Fibroblast of lung (primary cell): Measurements from ENCODE around the gene PLOD2. TPM values are rescaled to one million over a fixed set of nuclear protein-coding genes. Genes with fewer than 3 reads are reported as not detected.
A peak's percentile ranks its signal among the peaks of the same experiment; 100 is the strongest.

Experiments used
- DNase-seq, 2 donors: peaks; one replicate each; pipeline versions ENCODE4 v3.0.0 to v3.0.0-alpha.2; 2010; ENCODE audit warnings: low read depth in 2 of 2
- H2AFZ ChIP-seq: 2 replicates; pipeline ENCODE4 v1.5.1; 2012; ENCODE audit warnings: low read length, control low read depth, inconsistent platforms
- H3K27ac ChIP-seq: 2 replicates; pipeline ENCODE4 v1.5.1; 2011; ENCODE audit warnings: low read length, control low read depth; ENCODE audit not compliant: insufficient read depth
- H3K27me3 ChIP-seq: 2 replicates; pipeline ENCODE4 v1.5.1; 2011; ENCODE audit warnings: mild to moderate bottlenecking, low read length; ENCODE audit not compliant: control insufficient read depth, insufficient read depth
- H3K36me3 ChIP-seq: 2 replicates; pipeline ENCODE4 v1.5.1; 2011; ENCODE audit warnings: low read length; ENCODE audit not compliant: control insufficient read depth, insufficient read depth
- H3K4me1 ChIP-seq: 2 replicates; pipeline ENCODE4 v1.5.1; 2011; ENCODE audit warnings: low read length; ENCODE audit not compliant: control insufficient read depth, insufficient read depth; ENCODE audit errors: extremely low read depth
- H3K4me2 ChIP-seq: 2 replicates; pipeline ENCODE4 v1.5.1; 2011; ENCODE audit warnings: low read length, control low read depth; ENCODE audit not compliant: insufficient read depth; ENCODE audit errors: extremely low read depth
- H3K4me3 ChIP-seq, 4 experiments: fragments of 200-600 bp in 1 of 4; sonication (generic) in 1 of 4; replicated peaks in 1 of 4; 2 replicates each; pipeline ENCODE4 v1.5.1; 2011 to 2016; ENCODE audit warnings: low read length in 4 of 4, low read depth in 3 of 4, mild to moderate bottlenecking in 3 of 4, control low read depth in 2 of 4, inconsistent platforms in 1 of 4, mixed read lengths in 1 of 4; ENCODE audit not compliant: insufficient read depth in 1 of 4; ENCODE audit errors: control extremely low read depth in 1 of 4
- H3K79me2 ChIP-seq: 2 replicates; pipeline ENCODE4 v1.5.1; 2012; ENCODE audit warnings: mild to moderate bottlenecking, low read length, inconsistent platforms; ENCODE audit not compliant: control insufficient read depth, insufficient read depth
- H3K9ac ChIP-seq: 2 replicates; pipeline ENCODE4 v1.5.1; 2011; ENCODE audit warnings: mild to moderate bottlenecking, low read length, control low read depth; ENCODE audit not compliant: insufficient read depth
- H3K9me3 ChIP-seq: 2 replicates; pipeline ENCODE4 v1.5.1; 2012; ENCODE audit warnings: low read depth, low read length; ENCODE audit not compliant: control insufficient read depth, insufficient read depth
- H4K20me1 ChIP-seq: 2 replicates; pipeline ENCODE4 v1.5.1; 2011; ENCODE audit warnings: low read length; ENCODE audit not compliant: control insufficient read depth, insufficient read depth; ENCODE audit errors: extremely low read depth
- EZH2 ChIP-seq: IDR thresholded peaks from 2 replicates; pipeline ENCODE4 v1.5.1; 2012; ENCODE audit warnings: low read length, control low read depth, mild to moderate bottlenecking; ENCODE audit errors: missing control alignments
- polyA plus RNA-seq, 2 donors: library from polyadenylated mRNA; depleted of rRNA in 1 of 2; stranded (reverse) in 1 of 2; unstranded in 1 of 2; fragments of >200 nt; gene quantifications; 2 replicates each; pipeline ENCODE4 v1.2.1, GENCODE V29; 2011 to 2012; ENCODE audit warnings: missing spikeins in 1 of 2
- total RNA-seq: library from RNA; depleted of rRNA; stranded (reverse); fragments of >200 nt; gene quantifications from 2 replicates; pipeline ENCODE4 v1.2.1, GENCODE V29; 2014
- TF ChIP-seq, protein P1 (sequence below), 2 donors: IDR thresholded peaks in 1 of 2; conservative IDR thresholded peaks in 1 of 2; 1 replicate in 1 of 2; 2 replicates in 1 of 2; pipeline ENCODE4 v1.5.1; 2011 to 2012; ENCODE audit warnings: low read length in 2 of 2, control low read depth in 1 of 2, inconsistent platforms in 1 of 2, low read depth in 1 of 2, mild to moderate bottlenecking in 1 of 2

Gene PLOD2
- total and polyA plus RNA-seq, 2 donors (not counting 1 experiment from before 2014, with no cell fraction given), result 91.8 to 114 TPM

DNA sequence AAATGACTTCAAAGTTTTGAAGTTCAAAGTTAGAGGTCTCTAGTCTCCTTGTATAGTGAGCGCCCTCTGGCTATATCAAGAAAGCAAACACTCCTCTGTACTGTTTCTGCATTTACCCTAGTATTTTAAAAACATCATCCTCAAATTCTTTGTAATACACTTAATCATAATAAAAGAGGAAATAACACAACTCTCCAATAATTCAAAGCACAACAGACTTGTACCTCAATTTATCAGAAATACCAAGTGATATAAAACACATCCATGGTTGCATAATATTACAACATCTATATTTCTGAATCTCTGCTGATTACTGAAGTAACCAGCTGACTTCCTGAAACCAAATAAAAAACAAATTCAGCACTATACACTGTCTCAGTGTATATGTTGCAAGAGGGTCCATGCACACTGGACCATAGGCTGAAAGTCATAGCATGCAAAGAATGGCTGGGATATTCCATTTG is 12.5 kb downstream of the PLOD2 start:
- no peaks in the 10 kb centered on the region for H3K27me3 ChIP-seq
- H3K4me1 ChIP-seq, result peaks cover 3% of the 10 kb centered on the region
- no peak overlapping the region for H3K4me3 ChIP-seq
- DNase-seq, result peak in 1 of 2 donors; percentile 66
- no peaks in the 10 kb centered on the region for H3K36me3 ChIP-seq
- no peak overlapping the region for H2AFZ ChIP-seq
- no peak for TF ChIP-seq EZH2
- TF ChIP-seq, protein P1, sequence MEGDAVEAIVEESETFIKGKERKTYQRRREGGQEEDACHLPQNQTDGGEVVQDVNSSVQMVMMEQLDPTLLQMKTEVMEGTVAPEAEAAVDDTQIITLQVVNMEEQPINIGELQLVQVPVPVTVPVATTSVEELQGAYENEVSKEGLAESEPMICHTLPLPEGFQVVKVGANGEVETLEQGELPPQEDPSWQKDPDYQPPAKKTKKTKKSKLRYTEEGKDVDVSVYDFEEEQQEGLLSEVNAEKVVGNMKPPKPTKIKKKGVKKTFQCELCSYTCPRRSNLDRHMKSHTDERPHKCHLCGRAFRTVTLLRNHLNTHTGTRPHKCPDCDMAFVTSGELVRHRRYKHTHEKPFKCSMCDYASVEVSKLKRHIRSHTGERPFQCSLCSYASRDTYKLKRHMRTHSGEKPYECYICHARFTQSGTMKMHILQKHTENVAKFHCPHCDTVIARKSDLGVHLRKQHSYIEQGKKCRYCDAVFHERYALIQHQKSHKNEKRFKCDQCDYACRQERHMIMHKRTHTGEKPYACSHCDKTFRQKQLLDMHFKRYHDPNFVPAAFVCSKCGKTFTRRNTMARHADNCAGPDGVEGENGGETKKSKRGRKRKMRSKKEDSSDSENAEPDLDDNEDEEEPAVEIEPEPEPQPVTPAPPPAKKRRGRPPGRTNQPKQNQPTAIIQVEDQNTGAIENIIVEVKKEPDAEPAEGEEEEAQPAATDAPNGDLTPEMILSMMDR (conservative IDR thresholded peaks at IDR 0.05 in 1 of 2, IDR thresholded peaks at IDR 0.05 in 1 of 2; ENCODE audit: low read depth in 1 of 2, low read length in 2 of 2), result peak; percentile 28 to 60
- H3K9ac ChIP-seq, result no peak overlapping the region
- H3K79me2 ChIP-seq, result peaks cover 29% of the 10 kb centered on the region
- H3K4me2 ChIP-seq, result no peak overlapping the region
- no peaks in the 10 kb centered on the region for H4K20me1 ChIP-seq
- H3K9me3 ChIP-seq, result no peaks in the 10 kb centered on the region
- no peak overlapping the region for H3K27ac ChIP-seq

DNA sequence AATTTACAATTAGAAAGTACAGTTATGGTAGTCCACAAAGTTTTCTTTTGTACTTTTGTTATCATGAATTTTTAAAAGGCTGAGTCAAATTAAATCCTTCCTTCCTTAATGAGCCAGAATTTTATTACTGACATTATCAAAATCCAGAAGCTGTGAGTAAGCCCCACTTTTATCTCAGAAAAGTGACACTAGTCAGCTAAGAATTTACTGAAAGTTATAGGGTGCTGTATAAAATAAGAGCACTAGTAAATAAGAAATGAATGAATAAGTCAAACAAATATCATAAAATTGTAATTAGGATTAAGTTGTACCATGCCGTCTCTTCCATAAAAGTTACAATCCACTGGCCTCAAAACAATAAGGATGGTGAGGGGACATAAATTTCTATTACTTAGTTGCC is 15.3 kb downstream of the PLOD2 start:
- no peak overlapping the region for H3K9ac ChIP-seq
- H3K4me3 ChIP-seq, result no peak overlapping the region
- H3K36me3 ChIP-seq, result no peaks in the 10 kb centered on the region
- H2AFZ ChIP-seq, result no peak overlapping the region
- H3K27ac ChIP-seq, result no peak overlapping the region
- H3K27me3 ChIP-seq, result no peaks in the 10 kb centered on the region
- TF ChIP-seq EZH2, result no peak
- TF ChIP-seq, protein P1 (conservative IDR thresholded peaks at IDR 0.05 in 1 of 2, IDR thresholded peaks at IDR 0.05 in 1 of 2; ENCODE audit: low read depth in 1 of 2, low read length in 2 of 2), result no peak
- H3K4me2 ChIP-seq, result no peak overlapping the region
- H3K4me1 ChIP-seq, result peaks cover 11% of the 10 kb centered on the region
- H4K20me1 ChIP-seq, result no peaks in the 10 kb centered on the region
- no peaks in the 10 kb centered on the region for H3K9me3 ChIP-seq
- H3K79me2 ChIP-seq, result peaks cover 28% of the 10 kb centered on the region
- no peak for DNase-seq

DNA sequence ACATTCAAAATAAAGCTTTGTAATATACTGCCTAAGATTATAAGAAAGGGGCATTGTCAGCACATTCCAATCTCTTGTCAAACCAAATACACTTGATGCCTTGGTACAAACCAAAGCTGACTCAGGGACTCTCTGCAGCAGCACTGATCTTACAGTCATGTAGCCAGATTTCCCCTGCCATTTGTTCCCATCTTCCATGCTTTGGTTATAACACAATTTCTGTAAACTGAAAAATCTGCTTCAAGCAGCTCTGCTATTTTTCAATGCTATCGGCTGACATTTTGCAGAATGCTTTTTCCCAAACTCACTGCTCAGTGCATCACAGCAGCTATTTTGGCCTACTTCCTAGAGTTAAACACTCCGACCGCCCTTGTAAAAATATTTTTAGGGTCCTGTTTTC is 18.2 kb downstream of the PLOD2 start:
- H3K9ac ChIP-seq, result no peak overlapping the region
- H3K9me3 ChIP-seq, result no peaks in the 10 kb centered on the region
- H3K4me1 ChIP-seq, result peaks cover 14% of the 10 kb centered on the region
- no peaks in the 10 kb centered on the region for H4K20me1 ChIP-seq
- TF ChIP-seq EZH2, result no peak
- TF ChIP-seq, protein P1 (conservative IDR thresholded peaks at IDR 0.05 in 1 of 2, IDR thresholded peaks at IDR 0.05 in 1 of 2; ENCODE audit: low read depth in 1 of 2, low read length in 2 of 2), result no peak
- H3K27ac ChIP-seq, result no peak overlapping the region
- DNase-seq, result peak; percentile 81 to 82
- no peaks in the 10 kb centered on the region for H3K36me3 ChIP-seq
- no peaks in the 10 kb centered on the region for H3K27me3 ChIP-seq
- H3K4me3 ChIP-seq, result no peak overlapping the region
- H2AFZ ChIP-seq, result no peak overlapping the region
- H3K79me2 ChIP-seq, result peaks cover 23% of the 10 kb centered on the region
- H3K4me2 ChIP-seq, result peak overlapping the region; percentile 71
